Fibroblast of skin of right biceps (primary cell): ENCODE data around the gene SCN1B.

Source experiments
- DNase-seq: peaks from one replicate; pipeline ENCODE4 v3.0.0-alpha.2; 2013

SCN1B gene

GRCh38 chr19:35079826-35080225 is 49.6 kb downstream of the SCN1B start:
- no peak for DNase-seq

- DNase-seq = no peak
Observed at GRCh38 chr19:35080613-35081170, 50.4 kb downstream of the SCN1B start.

- DNase-seq = no peak
Observed at GRCh38 chr19:35081201-35081600, 50.9 kb downstream of the SCN1B start.

GRCh38 chr19:35083691-35084508 is 53.6 kb downstream of the SCN1B start:
- no peak for DNase-seq

GRCh38 chr19:35084509-35084762 is 54.2 kb downstream of the SCN1B start:
- DNase-seq = no peak

GRCh38 chr19:35085947-35086346 is 55.7 kb downstream of the SCN1B start:
- no peak for DNase-seq

GRCh38 chr19:35086455-35086854 is 56.2 kb downstream of the SCN1B start:
- DNase-seq = no peak

- DNase-seq = no peak
Observed at GRCh38 chr19:35087393-35087792, 57.1 kb downstream of the SCN1B start.

GRCh38 chr19:35088131-35088913 is 58.1 kb downstream of the SCN1B start:
- peak; percentile 91 for DNase-seq

- DNase-seq = no peak
Observed at GRCh38 chr19:35089554-35089953, 59.3 kb downstream of the SCN1B start.
